ENCODE data around the gene EXOC4.

The EXOC4 gene

DNA sequence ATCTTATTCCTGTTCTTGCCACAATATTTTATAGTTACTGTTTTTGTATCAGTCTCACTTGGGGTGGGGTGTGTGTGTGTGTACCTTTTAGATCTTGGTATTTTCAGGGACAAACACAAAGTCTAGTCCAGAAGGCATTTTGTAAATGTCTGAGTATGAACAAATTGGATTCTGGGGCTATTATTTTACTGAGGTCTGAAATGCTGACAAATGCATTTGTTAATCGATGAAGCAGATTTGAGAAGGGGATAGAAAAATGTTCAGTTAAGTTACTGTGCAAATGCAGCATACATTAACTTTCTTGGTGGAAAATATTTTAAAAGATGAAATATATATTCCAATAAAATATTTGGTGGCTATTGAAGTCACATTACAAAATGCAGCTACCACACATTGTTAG is 267.4 kb downstream of the EXOC4 start:
- no peak overlapping the region for H3K4me3 ChIP-seq (ENCODE audit: low read length)
- TF ChIP-seq, protein P1, sequence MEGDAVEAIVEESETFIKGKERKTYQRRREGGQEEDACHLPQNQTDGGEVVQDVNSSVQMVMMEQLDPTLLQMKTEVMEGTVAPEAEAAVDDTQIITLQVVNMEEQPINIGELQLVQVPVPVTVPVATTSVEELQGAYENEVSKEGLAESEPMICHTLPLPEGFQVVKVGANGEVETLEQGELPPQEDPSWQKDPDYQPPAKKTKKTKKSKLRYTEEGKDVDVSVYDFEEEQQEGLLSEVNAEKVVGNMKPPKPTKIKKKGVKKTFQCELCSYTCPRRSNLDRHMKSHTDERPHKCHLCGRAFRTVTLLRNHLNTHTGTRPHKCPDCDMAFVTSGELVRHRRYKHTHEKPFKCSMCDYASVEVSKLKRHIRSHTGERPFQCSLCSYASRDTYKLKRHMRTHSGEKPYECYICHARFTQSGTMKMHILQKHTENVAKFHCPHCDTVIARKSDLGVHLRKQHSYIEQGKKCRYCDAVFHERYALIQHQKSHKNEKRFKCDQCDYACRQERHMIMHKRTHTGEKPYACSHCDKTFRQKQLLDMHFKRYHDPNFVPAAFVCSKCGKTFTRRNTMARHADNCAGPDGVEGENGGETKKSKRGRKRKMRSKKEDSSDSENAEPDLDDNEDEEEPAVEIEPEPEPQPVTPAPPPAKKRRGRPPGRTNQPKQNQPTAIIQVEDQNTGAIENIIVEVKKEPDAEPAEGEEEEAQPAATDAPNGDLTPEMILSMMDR (IDR thresholded peaks at IDR 0.05; ENCODE audit: insufficient read depth, low read depth, low read length, missing control alignments) = no peak
- no peak for DNase-seq (ENCODE audit: low read depth)

DNA sequence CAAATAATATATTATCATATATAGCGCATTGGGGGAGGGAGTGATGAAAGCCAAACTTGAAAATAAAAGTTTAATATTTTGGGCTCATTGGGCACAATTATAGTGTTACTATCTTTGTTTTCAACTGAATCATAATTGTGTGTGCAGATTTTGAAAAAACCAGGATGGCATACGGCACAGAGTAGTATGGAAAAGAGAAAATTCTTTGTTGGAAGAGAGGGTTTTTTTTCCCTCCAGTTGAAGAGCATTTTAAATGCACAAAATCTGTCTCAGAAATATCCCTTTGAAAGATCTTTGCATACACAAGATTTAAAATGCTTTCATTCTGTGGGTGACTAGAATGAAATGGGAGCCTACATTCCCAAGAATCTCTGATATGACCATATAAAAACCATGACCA is 269.6 kb downstream of the EXOC4 start:
- H3K4me3 ChIP-seq (ENCODE audit: low read length) = no peak overlapping the region
- TF ChIP-seq, protein P1 (IDR thresholded peaks at IDR 0.05; ENCODE audit: insufficient read depth, low read depth, low read length, missing control alignments) = no peak
- DNase-seq (ENCODE audit: low read depth) = no peak

DNA sequence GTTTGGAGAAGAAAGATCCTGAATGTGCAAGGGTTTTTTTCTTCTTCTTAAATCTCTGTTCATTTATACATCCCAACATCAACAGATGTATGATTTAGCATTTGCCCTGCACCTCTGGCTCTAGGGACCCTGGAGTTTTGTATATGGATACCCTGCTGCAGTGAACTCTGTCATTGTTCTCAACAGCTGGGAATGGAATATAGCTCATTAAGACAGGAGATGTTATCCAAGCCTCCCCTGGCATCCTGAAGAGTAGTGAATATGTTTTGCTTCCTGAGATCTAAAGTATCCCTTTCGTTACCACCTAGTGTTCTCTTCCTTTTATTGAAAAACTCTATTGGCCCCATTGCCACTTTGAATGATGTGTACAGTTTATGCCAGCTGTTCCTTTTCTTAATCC is 275.9 kb downstream of the EXOC4 start:
- no peak for DNase-seq (ENCODE audit: low read depth)
- TF ChIP-seq, protein P1 (IDR thresholded peaks at IDR 0.05; ENCODE audit: insufficient read depth, low read depth, low read length, missing control alignments) = no peak

GRCh38 chr7:133529861-133530260 is 277.0 kb downstream of the EXOC4 start:
- H3K4me3 ChIP-seq (ENCODE audit: low read length) = no peak overlapping the region
- TF ChIP-seq, protein P1 (IDR thresholded peaks at IDR 0.05; ENCODE audit: insufficient read depth, low read depth, low read length, missing control alignments) = no peak
- DNase-seq (ENCODE audit: low read depth) = no peak

More for the DNA sequence above, 275.9 kb downstream of the EXOC4 start:
- H3K4me3 ChIP-seq (ENCODE audit: low read length) = no peak overlapping the region

DNA sequence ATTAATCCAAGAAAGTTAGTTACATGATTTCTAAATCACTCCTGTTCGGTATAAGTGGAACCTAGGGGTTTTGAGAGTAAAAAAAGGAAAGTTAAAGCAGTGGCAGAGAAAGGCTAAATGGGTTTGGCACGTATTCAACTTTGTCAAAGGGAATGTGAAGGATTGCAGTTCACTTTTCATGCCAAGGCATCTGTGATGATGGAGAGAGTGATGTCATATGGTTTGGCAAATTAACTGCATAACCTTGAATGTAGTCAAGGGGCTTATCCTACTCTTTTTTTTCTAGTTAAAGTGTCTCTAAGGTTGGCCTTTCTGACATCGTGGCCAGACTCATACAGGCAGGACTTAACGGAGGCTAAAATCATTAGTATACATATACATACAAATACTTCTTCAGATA is 277.8 kb downstream of the EXOC4 start:
- no peak overlapping the region for H3K4me3 ChIP-seq (ENCODE audit: low read length)
- DNase-seq (ENCODE audit: low read depth) = no peak
- TF ChIP-seq, protein P1 (IDR thresholded peaks at IDR 0.05; ENCODE audit: insufficient read depth, low read depth, low read length, missing control alignments) = no peak

DNA sequence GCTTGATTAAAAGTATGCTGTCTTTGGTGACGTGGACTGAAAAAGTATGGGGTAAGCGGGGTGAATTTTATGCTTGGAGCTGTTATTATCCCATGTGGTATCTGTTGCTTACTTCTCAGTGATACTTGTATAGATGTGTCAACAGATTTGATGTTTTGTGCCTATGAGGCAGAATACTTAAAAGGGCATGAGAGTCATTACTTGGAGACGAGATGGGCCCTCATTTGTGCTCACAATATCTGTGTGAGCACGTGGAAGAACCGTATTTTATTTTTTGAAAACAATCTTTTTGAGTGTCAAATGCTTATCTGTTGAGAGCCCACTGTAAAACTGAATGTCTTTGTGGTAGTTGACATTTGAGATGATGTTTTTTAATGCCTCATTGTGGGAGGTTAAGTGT is 281.9 kb downstream of the EXOC4 start:
- no peak for DNase-seq (ENCODE audit: low read depth)
- no peak overlapping the region for H3K4me3 ChIP-seq (ENCODE audit: low read length)
- TF ChIP-seq, protein P1 (IDR thresholded peaks at IDR 0.05; ENCODE audit: insufficient read depth, low read depth, low read length, missing control alignments) = no peak

DNA sequence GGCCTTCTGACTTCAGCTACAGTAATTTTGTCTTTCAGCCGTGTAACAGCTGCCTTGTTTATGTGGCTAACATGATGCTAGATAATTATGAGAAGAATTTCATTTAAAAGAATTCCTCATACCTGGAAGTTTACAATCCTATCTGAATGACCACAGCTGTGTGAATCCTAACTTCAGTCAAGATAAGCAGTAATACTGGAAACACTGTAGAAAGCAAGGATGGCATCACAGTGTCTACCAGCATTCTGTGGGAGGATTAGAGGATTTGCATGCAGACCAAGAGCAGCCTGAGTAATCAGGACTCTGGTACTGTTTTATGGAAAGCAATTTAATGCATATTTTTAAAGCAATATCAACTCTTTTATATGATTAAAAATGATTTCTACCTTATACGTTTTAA is 282.4 kb downstream of the EXOC4 start:
- H3K4me3 ChIP-seq (ENCODE audit: low read length) = no peak overlapping the region
- no peak for DNase-seq (ENCODE audit: low read depth)
- TF ChIP-seq, protein P1 (IDR thresholded peaks at IDR 0.05; ENCODE audit: insufficient read depth, low read depth, low read length, missing control alignments) = no peak
